GM19043 (cell line): ENCODE data around the gene APAF1.
"Not testable (repeated sequence)": the region's sequence is repeated elsewhere in the genome, so short reads cannot be mapped to it uniquely, and the experiment has no call there.

ENCODE experiments used
- ATAC-seq: cut with Tn5 transposase; IDR thresholded peaks from one replicate; pipeline ENCODE4 v1.9.1; 2021; ENCODE audit warnings: low read depth; ENCODE audit not compliant: unreplicated experiment

APAF1 gene, protein sequence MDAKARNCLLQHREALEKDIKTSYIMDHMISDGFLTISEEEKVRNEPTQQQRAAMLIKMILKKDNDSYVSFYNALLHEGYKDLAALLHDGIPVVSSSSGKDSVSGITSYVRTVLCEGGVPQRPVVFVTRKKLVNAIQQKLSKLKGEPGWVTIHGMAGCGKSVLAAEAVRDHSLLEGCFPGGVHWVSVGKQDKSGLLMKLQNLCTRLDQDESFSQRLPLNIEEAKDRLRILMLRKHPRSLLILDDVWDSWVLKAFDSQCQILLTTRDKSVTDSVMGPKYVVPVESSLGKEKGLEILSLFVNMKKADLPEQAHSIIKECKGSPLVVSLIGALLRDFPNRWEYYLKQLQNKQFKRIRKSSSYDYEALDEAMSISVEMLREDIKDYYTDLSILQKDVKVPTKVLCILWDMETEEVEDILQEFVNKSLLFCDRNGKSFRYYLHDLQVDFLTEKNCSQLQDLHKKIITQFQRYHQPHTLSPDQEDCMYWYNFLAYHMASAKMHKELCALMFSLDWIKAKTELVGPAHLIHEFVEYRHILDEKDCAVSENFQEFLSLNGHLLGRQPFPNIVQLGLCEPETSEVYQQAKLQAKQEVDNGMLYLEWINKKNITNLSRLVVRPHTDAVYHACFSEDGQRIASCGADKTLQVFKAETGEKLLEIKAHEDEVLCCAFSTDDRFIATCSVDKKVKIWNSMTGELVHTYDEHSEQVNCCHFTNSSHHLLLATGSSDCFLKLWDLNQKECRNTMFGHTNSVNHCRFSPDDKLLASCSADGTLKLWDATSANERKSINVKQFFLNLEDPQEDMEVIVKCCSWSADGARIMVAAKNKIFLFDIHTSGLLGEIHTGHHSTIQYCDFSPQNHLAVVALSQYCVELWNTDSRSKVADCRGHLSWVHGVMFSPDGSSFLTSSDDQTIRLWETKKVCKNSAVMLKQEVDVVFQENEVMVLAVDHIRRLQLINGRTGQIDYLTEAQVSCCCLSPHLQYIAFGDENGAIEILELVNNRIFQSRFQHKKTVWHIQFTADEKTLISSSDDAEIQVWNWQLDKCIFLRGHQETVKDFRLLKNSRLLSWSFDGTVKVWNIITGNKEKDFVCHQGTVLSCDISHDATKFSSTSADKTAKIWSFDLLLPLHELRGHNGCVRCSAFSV (N-terminal part only)

GRCh38 chr12:98644712-98645571 is at the start of gene APAF1, which contains the start of gene IKBIP:
TSS of gene APAF1 (plus strand) at chr12:98645290. CDS start at chr12:98648360, 3,070 bp downstream.
TSS of gene IKBIP (minus strand) at chr12:98644788. CDS start at chr12:98644701, 87 bp downstream.
- peak; percentile 83 for ATAC-seq

DNA sequence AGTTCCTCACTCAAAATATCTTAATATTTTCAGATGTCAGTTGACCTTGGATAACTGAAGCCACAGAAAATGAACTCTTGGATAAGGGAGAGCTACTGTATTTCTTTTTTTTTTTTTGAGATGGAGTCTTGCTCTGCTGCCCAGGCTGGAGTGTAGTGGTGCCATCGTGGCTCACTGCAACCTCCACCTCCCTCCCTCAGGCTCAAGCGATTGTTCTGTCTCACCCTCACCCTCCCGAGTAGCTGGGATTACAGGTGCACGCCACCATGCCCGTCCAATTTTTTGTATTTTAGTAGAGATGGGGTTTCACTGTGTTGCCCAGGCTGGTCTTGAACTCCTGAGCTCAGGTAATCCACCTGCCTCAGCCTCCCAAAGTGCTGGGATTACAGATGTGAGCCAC is 47.8 kb upstream of the APAF1 start:
- not testable (repeated sequence) for ATAC-seq

GRCh38 chr12:98601924-98602323 is 43.2 kb upstream of the APAF1 start:
- no peak for ATAC-seq

GRCh38 chr12:98606359-98606988 is 38.6 kb upstream of the APAF1 start:
- no peak for ATAC-seq

DNA sequence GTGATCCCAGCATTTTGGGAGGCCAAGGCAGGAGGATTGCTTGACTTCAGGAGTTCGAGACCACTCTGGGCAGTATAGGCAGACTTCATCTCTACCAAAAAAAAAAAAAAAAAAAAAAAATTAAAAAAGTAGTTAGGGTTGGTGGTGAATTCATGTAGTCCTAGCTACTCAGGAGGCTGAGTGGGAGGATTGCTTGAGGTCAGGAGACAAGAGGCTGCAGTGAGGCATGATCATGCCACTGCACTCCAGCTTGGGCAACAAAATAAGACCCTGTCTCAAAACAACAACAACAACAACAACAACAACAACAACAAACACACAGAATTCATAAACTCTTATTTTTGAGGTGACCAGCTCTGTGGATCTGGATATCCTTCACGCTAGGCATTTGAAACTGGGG is 34.5 kb upstream of the APAF1 start:
- ATAC-seq, result no peak

- peak; percentile 86 for ATAC-seq
Measured at GRCh38 chr12:98612696-98613334, 32.3 kb upstream of the APAF1 start.

DNA sequence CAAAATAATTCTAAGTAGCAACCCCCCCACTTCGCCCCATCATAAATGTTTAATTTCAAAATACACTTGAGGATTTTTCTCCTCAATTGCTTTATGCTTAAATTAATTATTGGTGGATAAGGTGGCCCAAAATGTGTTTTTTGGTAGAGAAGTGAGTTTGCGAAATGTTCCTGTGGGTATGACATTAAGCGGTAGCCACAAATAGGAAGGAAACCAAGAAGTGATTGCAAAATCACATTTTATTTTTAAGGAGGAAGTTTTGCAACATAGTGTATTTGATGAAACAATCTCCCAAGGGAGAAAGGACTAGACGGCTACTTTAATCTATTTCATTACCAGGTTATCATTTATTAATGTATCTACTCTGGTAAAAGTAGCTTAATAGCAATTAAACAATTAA is 26.1 kb upstream of the APAF1 start:
- ATAC-seq, result no peak

- peak; percentile 93 for ATAC-seq
Measured at GRCh38 chr12:98635657-98636323, 9.3 kb upstream of the APAF1 start.

- no peak for ATAC-seq
Measured at GRCh38 chr12:98637068-98637467, 8.0 kb upstream of the APAF1 start.

DNA sequence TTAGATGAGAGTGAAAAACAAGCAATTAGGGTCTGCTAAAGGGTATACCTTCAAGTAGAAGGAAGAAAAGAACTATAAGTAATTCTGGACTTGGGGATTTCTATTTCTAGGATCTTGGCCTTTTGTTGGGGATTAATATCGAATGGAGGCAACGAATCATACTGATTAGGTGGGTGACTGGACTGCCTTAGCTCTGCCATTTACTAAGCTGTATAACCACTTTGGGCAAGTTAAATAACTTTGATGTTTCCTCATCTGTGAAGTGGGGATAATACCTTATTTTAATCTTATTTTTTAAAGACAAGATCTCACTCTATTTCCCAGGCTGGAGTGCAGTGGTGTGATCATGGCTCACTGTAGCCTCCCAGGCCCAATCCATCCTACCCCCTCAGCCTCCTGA is 7.1 kb upstream of the APAF1 start:
- no peak for ATAC-seq

- ATAC-seq, result no peak
Measured at GRCh38 chr12:98639491-98639890, 5.6 kb upstream of the APAF1 start.

DNA sequence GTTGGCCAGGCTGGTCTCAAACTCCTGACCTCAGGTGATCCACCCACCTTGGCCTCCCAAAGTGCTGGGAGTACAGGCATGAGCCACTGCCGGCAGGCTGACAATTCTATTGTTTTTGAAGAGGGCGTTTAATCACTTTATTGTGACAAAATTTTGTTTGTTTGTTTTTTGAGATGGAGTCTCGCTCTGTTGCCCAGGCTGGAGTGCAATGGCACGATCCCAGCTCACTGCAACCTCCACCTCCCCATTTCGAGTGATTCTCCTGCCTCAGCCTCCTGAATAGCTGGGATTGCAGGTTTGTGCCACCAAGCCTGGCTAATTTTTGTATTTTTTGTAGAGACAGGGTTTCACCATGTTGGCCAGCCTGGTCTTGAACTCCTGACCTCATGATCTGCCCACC is 2.3 kb upstream of the APAF1 start:
- ATAC-seq, result not testable (repeated sequence)

GRCh38 chr12:98644433-98644711 is 718 bp upstream of the APAF1 start:
- peak; percentile 8 for ATAC-seq

DNA sequence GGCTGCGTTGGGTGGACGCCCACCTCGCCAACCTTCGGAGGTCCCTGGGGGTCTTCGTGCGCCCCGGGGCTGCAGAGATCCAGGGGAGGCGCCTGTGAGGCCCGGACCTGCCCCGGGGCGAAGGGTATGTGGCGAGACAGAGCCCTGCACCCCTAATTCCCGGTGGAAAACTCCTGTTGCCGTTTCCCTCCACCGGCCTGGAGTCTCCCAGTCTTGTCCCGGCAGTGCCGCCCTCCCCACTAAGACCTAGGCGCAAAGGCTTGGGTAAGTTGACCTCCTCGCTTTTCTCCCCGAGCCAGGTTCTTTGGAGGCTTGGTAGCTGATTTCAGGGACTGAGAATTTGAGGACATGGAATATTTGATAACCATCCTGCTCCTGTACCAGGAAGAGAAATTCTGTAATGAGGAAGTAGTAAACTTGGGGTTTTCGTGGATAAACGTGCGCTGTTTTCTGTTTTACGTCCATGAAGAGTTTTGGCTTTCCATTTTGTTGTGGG is 530 bp downstream of the APAF1 start:
- peak; percentile 0 for ATAC-seq

GRCh38 chr12:98646294-98647090 is 1.4 kb downstream of the APAF1 start:
- no peak for ATAC-seq

DNA sequence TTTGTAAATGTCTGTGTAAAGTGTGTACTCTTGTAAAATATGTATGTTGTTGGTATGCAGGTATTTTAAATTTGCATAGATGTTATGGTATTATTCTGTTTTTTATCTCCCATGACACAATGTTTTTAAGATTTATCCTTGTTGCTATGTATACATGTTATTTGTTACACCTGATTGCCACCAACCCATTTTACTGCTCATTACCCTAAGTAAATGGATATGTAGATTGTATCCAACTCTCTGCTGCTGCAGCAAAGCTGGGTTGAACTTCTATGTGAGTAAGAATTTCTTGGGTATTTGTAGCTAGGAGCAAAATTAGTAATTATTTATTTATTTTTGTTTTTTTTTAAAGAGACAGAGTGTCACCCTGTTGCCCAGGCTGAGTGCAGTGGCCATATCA is 6.2 kb downstream of the APAF1 start:
- ATAC-seq, result no peak

GRCh38 chr12:98653866-98654493 is 8.9 kb downstream of the APAF1 start:
- no peak for ATAC-seq
